Gastroesophageal sphincter (tissue), 4 donors: ENCODE measurements around the gene FAAP100. TPM values are rescaled to one million over a fixed set of nuclear protein-coding genes. Genes with fewer than 3 reads are reported as not detected.

ENCODE experiments used
- ATAC-seq: fragments of 150-250 bp; one replicate; pipeline ENCODE4 v1.9.1; 2016; ENCODE audit warnings: mild to moderate bottlenecking, moderate library complexity
- H3K27ac ChIP-seq, 4 donors: fragments of 200-600 bp; sonication (generic) in 3 of 4; 1 replicate in 3 of 4; 2 replicates in 1 of 4; pipeline ENCODE4 v1.5.1; 2016 to 2019
- H3K27me3 ChIP-seq: fragments of 200-600 bp; sonication (generic); one replicate; pipeline ENCODE4 v1.5.1; 2019
- H3K36me3 ChIP-seq, 2 donors: fragments of 200-600 bp; sonication (generic); one replicate each; pipeline ENCODE4 v1.5.1; 2019; ENCODE audit warnings: control low read depth in 1 of 2
- H3K4me1 ChIP-seq, 3 donors: fragments of 200-600 bp; sonication (generic); 1 replicate in 2 of 3; 2 replicates in 1 of 3; pipeline ENCODE4 v1.5.1; 2016 to 2019; ENCODE audit warnings: control low read depth in 2 of 3
- H3K4me3 ChIP-seq, 2 donors: fragments of 200-600 bp; sonication (generic); one replicate each; pipeline ENCODE4 v1.5.1; 2019; ENCODE audit warnings: mild to moderate bottlenecking in 1 of 2, moderate library complexity in 1 of 2
- H3K9me3 ChIP-seq, 3 donors: fragments of 200-600 bp; sonication (generic); one replicate each; pipeline ENCODE4 v1.5.1; 2017 to 2019; ENCODE audit warnings: control low read depth in 2 of 3
- CTCF ChIP-seq, 4 experiments: fragments of 200-600 bp in 2 of 4; fragments of 450-650 bp in 2 of 4; sonication (generic) in 1 of 4; IDR thresholded peaks; one replicate each; pipeline ENCODE4 v1.5.1; 2017 to 2019; ENCODE audit warnings: antibody characterized with exemption in 4 of 4, mild to moderate bottlenecking in 2 of 4, moderate library complexity in 2 of 4
- EP300 ChIP-seq: sonication (generic); formaldehyde crosslinking; IDR thresholded peaks from one replicate; pipeline ENCODE4 v1.6.1; 2017; ENCODE audit warnings: antibody characterized with exemption, mild to moderate bottlenecking
- POLR2A ChIP-seq, 2 donors: fragments of 450-650 bp; IDR thresholded peaks; one replicate each; pipeline ENCODE4 v1.6.1; 2017; ENCODE audit warnings: antibody characterized with exemption in 2 of 2, mild to moderate bottlenecking in 2 of 2, moderate library complexity in 1 of 2
- POLR2AphosphoS5 ChIP-seq: sonication (generic); formaldehyde crosslinking; IDR thresholded peaks from one replicate; pipeline ENCODE4 v1.6.1; 2017; ENCODE audit warnings: antibody characterized with exemption
- WGBS, 2 donors: methylation state at CpG; one replicate each; pipeline ENCODE4 v1.1.5; 2018; ENCODE audit warnings: low coverage in 1 of 2; 5-methylcytosine and 5-hydroxymethylcytosine counted together
- total RNA-seq, 4 donors: library from RNA; depleted of rRNA; stranded (reverse); fragments of >200 nt; gene quantifications; one replicate each; pipeline ENCODE4 v1.1.0, GENCODE V29; 2016

FAAP100 gene
- total RNA-seq, 4 donors from 2014 or later = 14.6 to 32.1 (median 20.7) TPM

GRCh38 chr17:81557276-81558114 lies 5.3 kb upstream of the FAAP100 start:
- WGBS, 2 donors = 80% methylated on average over 1 to 9 of the region's 21 CpGs
- Histone ChIP-seq H3K4me3 (no peak overlapping the region), H3K9me3 (no peaks in the 10 kb centered on the region), H3K27me3 (no peaks in the 10 kb centered on the region), H3K36me3 (peaks cover 0 to 65% of the 10 kb centered on the region in 2 donors), H3K4me1 (peaks cover 0 to 16% (median 8%) of the 10 kb centered on the region in 3 donors), H3K27ac (no peak overlapping the region)
- no peak for ATAC-seq
- no peak for TF ChIP-seq POLR2A (IDR thresholded peaks at IDR 0.05)
- no peak for TF ChIP-seq POLR2AphosphoS5

DNA sequence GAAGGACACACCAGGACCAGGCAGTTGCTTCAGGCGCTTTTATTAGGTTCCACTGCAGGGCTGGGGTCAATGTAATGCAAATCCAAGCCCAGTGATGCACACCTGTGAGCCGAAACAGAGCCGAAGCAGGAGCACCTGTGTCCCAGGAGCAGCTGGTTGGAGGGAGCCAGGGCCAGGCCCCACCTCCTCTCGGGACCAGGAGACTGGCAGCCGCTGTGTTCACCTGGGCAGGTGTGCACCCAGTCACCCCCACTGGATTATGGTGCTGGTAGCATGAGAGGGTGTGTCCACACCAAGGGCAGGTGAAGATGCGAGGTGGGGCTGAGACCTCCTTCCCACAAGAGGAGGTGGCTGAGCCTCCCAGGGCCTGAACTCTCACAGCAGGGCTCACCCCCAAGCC lies 4.7 kb upstream of the FAAP100 start:
- Histone ChIP-seq H3K36me3 (peaks cover 0 to 58% of the 10 kb centered on the region in 2 donors), H3K27me3 (no peaks in the 10 kb centered on the region), H3K9me3 (no peaks in the 10 kb centered on the region), H3K27ac (no peak overlapping the region), H3K4me1 (peaks cover 0 to 17% (median 8%) of the 10 kb centered on the region in 3 donors), H3K4me3 (no peak overlapping the region)
- 87% methylated on average over 3 of the region's 6 CpGs; no CpG with 5 or more reads in 1 of the 2 donors for WGBS, 2 donors
- ATAC-seq = no peak
- TF ChIP-seq EP300 (no peak), POLR2AphosphoS5 (no peak)

GRCh38 chr17:81556175-81556691 lies 4.1 kb upstream of the FAAP100 start:
- Histone ChIP-seq H3K4me1 (peaks cover 0 to 24% (median 12%) of the 10 kb centered on the region in 3 donors), H3K4me3 (no peak overlapping the region), H3K27ac (no peak overlapping the region), H3K27me3 (no peaks in the 10 kb centered on the region), H3K36me3 (peaks cover 0 to 52% of the 10 kb centered on the region in 2 donors), H3K9me3 (no peaks in the 10 kb centered on the region)
- TF ChIP-seq POLR2AphosphoS5 (no peak), EP300 (no peak), CTCF (IDR thresholded peaks at IDR 0.05) (no peak), POLR2A (IDR thresholded peaks at IDR 0.05) (no peak)
- no peak for ATAC-seq
- WGBS, 2 donors = 20 to 40% methylated on average over 1 to 3 of the region's 9 CpGs

DNA sequence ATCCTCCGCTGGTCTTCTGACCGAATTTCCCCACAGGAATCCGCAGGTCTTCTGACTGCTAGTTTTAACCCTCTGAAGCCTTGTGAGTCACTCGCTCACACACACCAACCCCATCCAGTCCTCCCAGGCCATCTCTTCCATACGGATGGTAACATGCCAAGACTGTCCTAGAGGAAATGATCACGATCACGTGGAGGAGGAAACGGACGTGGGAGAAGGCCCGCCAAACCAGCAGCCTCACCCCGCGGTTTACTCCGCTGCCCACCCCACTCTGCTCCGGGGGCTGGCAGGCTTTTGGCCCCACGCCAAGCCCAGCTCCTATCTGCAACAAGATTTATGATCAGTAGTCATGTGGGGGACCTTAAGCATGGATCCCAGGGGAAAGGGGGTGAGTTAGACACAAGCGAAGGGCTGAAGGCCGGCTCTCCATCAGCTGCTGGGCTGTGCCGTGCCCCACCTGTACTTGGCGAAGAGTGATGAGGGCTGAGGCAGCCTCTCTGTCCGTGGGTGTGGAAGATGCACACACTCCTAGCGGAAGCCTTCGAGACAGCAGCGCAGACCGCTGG lies 1.5 kb upstream of the FAAP100 start:
- peaks cover 0 to 39% (median 14%) of the 10 kb centered on the region in 3 donors for H3K4me1 ChIP-seq
- no peaks in the 10 kb centered on the region for H3K9me3 ChIP-seq
- peak overlapping the region in 3 of 4 donors; percentile 89 to 92 (median 91) for H3K27ac ChIP-seq
- peak overlapping the region in 1 of 2 donors; percentile 96 for H3K4me3 ChIP-seq
- TF ChIP-seq POLR2A (IDR thresholded peaks at IDR 0.05) (no peak), EP300 (no peak), POLR2AphosphoS5 (no peak), CTCF (IDR thresholded peaks at IDR 0.05) (no peak)
- H3K27me3 ChIP-seq = no peaks in the 10 kb centered on the region
- WGBS, 2 donors = 0 to 37% methylated on average over 1 to 6 of the region's 24 CpGs
- peaks cover 0 to 46% of the 10 kb centered on the region in 2 donors for H3K36me3 ChIP-seq
- ATAC-seq = no peak

DNA sequence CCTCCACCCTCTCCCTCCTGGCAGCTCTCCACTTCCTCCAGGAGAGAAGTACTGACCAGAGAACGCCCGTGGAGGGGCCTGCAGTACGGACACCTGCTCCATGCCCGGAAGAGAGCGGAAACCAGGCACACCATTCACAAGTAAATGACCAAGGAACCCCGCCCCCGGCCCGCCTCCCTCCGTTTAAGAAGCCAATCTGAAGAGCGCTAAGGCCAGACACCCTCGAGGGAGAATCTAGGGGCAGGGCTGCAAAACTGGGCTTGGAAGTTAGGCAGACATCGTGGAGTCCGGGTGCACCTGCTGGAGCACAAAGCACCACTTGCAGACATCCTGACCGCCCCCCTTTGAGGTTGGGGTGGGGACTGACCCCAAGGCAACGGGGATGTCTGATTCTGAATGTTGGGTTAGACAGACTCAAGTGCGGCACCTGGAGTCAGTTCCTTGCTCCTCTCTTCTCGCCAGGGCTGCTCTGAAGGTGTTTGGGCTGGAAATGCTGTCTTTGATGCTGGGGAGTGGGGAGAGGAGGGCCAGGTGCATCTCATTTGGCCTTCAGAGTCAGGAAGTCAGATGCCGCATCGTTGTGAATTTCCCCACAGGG lies 964 bp upstream of the FAAP100 start:
- H3K4me3 ChIP-seq = peak overlapping the region; percentile 86 to 96
- H3K27ac ChIP-seq = peak overlapping the region; percentile 43 to 92 (median 90)
- 0 to 20% methylated on average over 1 to 2 of the region's 19 CpGs for WGBS, 2 donors
- H3K4me1 ChIP-seq = peaks cover 0 to 39% (median 14%) of the 10 kb centered on the region in 3 donors
- H3K27me3 ChIP-seq = no peaks in the 10 kb centered on the region
- H3K36me3 ChIP-seq = peaks cover 0 to 46% of the 10 kb centered on the region in 2 donors
- no peaks in the 10 kb centered on the region for H3K9me3 ChIP-seq
- ATAC-seq = peak; percentile 57
- TF ChIP-seq EP300 (no peak), POLR2A (IDR thresholded peaks at IDR 0.05) (no peak), POLR2AphosphoS5 (no peak), CTCF (IDR thresholded peaks at IDR 0.05) (no peak)
